ENCODE data around the gene HDHD5.

The HDHD5 gene

GRCh38 chr22:17114898-17115235, 44.2 kb downstream of the HDHD5 start:
- DNase-seq (ENCODE audit: extremely low read depth, low read depth) = no peak
- TF ChIP-seq, protein P1, sequence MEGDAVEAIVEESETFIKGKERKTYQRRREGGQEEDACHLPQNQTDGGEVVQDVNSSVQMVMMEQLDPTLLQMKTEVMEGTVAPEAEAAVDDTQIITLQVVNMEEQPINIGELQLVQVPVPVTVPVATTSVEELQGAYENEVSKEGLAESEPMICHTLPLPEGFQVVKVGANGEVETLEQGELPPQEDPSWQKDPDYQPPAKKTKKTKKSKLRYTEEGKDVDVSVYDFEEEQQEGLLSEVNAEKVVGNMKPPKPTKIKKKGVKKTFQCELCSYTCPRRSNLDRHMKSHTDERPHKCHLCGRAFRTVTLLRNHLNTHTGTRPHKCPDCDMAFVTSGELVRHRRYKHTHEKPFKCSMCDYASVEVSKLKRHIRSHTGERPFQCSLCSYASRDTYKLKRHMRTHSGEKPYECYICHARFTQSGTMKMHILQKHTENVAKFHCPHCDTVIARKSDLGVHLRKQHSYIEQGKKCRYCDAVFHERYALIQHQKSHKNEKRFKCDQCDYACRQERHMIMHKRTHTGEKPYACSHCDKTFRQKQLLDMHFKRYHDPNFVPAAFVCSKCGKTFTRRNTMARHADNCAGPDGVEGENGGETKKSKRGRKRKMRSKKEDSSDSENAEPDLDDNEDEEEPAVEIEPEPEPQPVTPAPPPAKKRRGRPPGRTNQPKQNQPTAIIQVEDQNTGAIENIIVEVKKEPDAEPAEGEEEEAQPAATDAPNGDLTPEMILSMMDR (IDR thresholded peaks at IDR 0.05; ENCODE audit: low read depth, low read length) = no peak

DNA sequence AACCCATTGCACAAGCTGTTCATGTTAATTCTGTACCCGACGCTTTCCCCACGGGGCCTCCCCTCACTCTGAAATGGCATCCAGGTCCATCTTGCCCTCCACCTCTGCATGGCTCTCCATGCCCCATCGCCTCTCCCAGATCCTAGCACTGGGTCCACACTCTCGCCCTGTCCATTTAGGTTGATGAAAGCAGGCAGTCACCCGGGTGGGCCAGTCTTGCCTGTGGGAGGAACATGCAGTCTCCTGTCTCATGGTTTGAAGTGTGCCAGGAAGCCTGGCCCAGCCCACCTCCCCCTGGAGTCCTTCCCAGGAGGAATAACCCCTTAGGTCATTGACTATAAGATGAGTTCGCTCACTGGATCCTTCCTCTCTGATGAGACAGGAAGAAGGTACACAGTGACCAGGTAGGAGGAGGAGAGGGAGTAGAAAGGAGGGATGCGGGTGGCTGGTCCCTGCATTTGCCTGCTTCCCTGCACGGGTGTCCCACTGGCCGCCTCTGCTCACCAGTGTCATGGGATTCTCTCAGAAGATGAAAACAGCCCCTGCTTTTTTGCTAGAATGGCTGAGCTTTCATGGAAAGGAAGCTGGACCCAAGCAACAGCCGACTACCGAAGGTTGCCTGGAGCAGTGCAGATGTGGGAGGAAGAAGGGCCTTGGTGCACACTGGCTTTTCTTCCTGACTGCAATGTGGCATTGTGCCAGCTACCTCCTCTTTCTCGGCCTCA, 44.7 kb downstream of the HDHD5 start:
- DNase-seq (ENCODE audit: extremely low read depth, low read depth) = no peak
- TF ChIP-seq, protein P1 (IDR thresholded peaks at IDR 0.05; ENCODE audit: low read depth, low read length) = no peak

DNA sequence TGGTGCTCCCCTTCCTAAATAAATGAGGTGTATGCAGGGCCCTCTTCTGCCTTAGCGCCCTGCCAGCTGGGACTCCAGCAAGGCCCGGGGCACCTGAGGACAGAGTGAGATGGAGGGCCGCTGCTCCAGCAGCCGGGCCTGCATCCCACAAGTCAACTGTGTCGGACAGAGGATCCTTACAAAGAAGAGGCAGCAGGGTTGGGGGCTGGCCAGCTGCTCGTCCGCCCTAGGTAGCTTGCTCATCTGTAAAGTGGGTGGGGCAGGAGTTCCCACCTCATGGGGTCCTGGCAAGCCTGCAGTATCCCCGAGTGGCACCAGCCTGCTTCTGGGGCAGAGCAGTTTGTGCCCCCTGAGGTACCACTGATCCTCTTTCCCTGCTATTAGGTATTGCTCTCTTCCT, 45.5 kb downstream of the HDHD5 start:
- TF ChIP-seq, protein P1 (IDR thresholded peaks at IDR 0.05; ENCODE audit: low read depth, low read length) = no peak
- DNase-seq (ENCODE audit: extremely low read depth, low read depth) = no peak

DNA sequence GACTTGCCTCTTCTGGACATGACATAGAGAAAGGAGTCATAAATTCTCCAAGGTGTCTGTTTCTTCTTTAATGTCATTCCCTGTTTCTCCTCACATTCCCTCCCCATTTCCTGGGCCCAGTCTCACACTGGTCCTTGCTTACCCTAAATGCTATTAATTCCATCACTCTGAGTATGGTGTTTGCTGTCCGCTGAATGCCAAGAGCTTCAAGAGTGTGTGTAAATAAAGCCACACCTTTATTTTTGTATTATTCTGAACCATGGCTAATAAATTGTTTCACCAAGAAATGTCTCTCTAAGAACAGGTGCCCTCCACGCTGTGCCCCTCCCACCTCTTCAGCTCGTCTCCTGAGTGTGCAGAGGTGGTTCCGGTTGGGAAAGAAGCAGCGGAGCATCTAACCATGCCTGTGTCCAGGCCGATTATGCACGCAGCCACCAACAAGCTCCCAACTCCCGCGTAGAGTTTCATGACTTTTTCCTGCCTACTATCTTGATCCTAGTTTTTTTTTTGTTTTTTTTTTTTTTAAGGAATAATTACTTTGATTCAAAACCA, 46.5 kb downstream of the HDHD5 start:
- TF ChIP-seq, protein P1 (IDR thresholded peaks at IDR 0.05; ENCODE audit: low read depth, low read length) = no peak
- no peak for DNase-seq (ENCODE audit: extremely low read depth, low read depth)

DNA sequence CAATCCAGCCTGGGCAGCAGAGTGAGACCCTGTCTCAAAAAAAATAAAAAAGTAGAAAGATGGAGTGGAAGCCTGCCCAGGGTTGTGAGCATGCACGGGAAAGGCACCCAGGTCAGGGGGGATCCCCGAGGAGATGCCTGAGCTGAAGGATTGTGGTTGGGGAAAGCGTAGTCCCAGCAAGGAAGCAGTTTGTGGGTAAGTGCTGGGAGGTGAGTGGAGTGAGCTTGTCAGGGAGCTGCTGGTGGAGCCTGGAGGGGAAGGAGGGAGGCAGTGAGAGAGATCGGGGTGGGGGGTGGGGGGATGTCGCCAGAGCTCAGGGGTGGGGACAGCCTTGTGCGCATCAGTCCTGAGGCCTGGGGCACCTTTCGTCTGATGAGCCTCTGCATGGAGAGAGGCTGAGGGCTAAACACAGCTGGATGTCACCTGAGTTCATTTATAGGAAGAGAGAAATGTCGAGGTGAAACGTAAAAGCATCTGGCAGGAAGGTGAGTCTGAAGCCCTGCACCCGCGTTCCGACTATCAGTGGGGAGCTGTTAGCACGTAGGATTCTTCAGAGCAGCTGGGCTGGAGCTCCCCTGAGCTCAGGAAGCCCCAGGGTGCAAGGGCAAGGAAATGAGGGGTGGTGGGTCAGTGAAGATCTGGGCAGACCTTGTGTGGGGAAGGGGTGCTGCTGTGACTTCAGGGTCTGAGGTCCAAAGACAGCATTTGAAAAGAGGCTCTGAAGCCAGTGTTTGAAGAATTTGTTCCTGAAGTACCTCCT, 48.1 kb downstream of the HDHD5 start:
- no peak for DNase-seq (ENCODE audit: extremely low read depth, low read depth)
- TF ChIP-seq, protein P1 (IDR thresholded peaks at IDR 0.05; ENCODE audit: low read depth, low read length) = no peak

DNA sequence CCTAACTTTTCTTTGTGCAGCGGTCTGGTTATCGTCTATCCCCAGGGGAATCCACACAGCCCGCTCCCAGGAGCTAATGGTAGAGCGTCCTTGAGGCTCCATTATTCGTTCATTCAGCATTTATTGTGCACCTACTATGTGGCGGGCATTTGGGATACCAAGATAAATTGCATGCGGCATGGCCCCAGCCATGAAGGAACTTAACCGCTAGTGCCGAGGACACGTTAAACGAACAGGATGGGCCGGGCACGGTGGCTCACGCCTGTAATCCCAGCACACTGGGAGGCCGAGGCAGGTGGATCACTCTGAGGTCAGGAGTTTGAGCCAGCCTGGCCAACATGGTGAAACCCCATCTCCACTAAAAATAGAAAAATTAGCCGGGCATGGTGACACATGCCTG, 49.1 kb downstream of the HDHD5 start:
- DNase-seq (ENCODE audit: extremely low read depth, low read depth) = no peak

More for the DNA sequence above, 49.1 kb downstream of the HDHD5 start:
- TF ChIP-seq, protein P1 (IDR thresholded peaks at IDR 0.05; ENCODE audit: low read depth, low read length) = no peak
